SK-N-MC (cell line): ENCODE measurements around the gene ZNF891.

Experiments
- EZH2 ChIP-seq: fragments of 200-600 bp; sonication (generic); IDR thresholded peaks from one replicate; pipeline ENCODE4 v1.6.1; 2017; ENCODE audit warnings: antibody characterized with exemption
- POLR2AphosphoS5 ChIP-seq: IDR thresholded peaks from 2 replicates; pipeline ENCODE4 v1.6.1; 2012; ENCODE audit warnings: mild to moderate bottlenecking, low read depth, low read length, borderline replicate concordance

DNA sequence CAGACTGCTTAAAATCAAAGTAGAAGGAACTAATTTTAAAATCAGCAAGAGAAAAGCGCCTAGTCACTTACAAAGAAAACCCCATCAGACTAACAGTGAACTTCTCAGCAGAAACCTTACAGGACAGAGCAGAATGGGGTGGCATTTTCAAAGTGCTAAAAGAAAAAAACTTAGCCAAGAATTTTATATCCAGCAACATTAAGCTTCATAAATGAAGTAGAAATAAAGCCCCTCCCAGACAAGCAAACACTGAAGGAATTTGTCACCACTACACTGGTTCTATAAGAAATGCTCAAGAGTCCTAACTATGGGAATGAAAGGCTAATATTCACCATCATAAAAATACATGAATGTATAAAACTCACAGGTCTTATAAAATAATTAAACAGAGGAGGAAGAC lies 44.8 kb upstream of the ZNF891 start:
- TF ChIP-seq EZH2 (no peak), POLR2AphosphoS5 (no peak)
